GM10847 (cell line): Measurements from ENCODE around the gene CPED1.

Experiments
- POLR2A ChIP-seq: IDR thresholded peaks from 2 replicates; pipeline ENCODE4 v1.6.1; 2011; ENCODE audit not compliant: insufficient read length; ENCODE audit errors: extremely low read depth

Gene CPED1

GRCh38 chr7:120990468-120991118 lies 2.1 kb downstream of the CPED1 start:
- no peak for TF ChIP-seq POLR2A

GRCh38 chr7:120991161-120991560 lies 2.6 kb downstream of the CPED1 start:
- no peak for TF ChIP-seq POLR2A

- TF ChIP-seq POLR2A: no peak
These were observed 3.1 kb downstream of the CPED1 start for GRCh38 chr7:120991581-120991980.

- TF ChIP-seq POLR2A: no peak
These were observed 3.9 kb downstream of the CPED1 start for GRCh38 chr7:120992272-120992964.

- no peak for TF ChIP-seq POLR2A
These were observed 4.5 kb downstream of the CPED1 start for GRCh38 chr7:120992965-120993494.

GRCh38 chr7:120993553-120994191 lies 5.2 kb downstream of the CPED1 start:
- no peak for TF ChIP-seq POLR2A

GRCh38 chr7:120994512-120995410 lies 6.2 kb downstream of the CPED1 start:
- TF ChIP-seq POLR2A: no peak

- TF ChIP-seq POLR2A: no peak
These were observed 7.1 kb downstream of the CPED1 start for GRCh38 chr7:120995654-120996053.

GRCh38 chr7:120996333-120996987 lies 7.9 kb downstream of the CPED1 start:
- TF ChIP-seq POLR2A: no peak

- no peak for TF ChIP-seq POLR2A
These were observed 8.5 kb downstream of the CPED1 start for GRCh38 chr7:120996988-120997345.

- TF ChIP-seq POLR2A: no peak
These were observed 9.5 kb downstream of the CPED1 start for GRCh38 chr7:120997882-120998474.

GRCh38 chr7:120998520-120998919 lies 10.0 kb downstream of the CPED1 start:
- no peak for TF ChIP-seq POLR2A

- no peak for TF ChIP-seq POLR2A
These were observed 10.6 kb downstream of the CPED1 start for GRCh38 chr7:120998996-120999565.
